Fibroblast of pulmonary artery (primary cell): ENCODE results near the gene CFAP298.
"Not testable (repeated sequence)": the region's sequence is repeated elsewhere in the genome, so short reads cannot be mapped to it uniquely, and the experiment has no call there.

Experiments
- DNase-seq: peaks from one replicate; pipeline ENCODE4 v3.0.0-alpha.2; 2010; ENCODE audit warnings: low read depth
- H3K4me3 ChIP-seq: replicated peaks from 2 replicates; pipeline ENCODE4 v1.5.1; 2011; ENCODE audit warnings: low read depth, mild to moderate bottlenecking, control low read depth, low read length, moderate library complexity
- TF ChIP-seq, protein P1 (sequence below): IDR thresholded peaks from 2 replicates; pipeline ENCODE4 v1.5.1; 2011; ENCODE audit warnings: mild to moderate bottlenecking, control low read depth, low read length, inconsistent platforms; ENCODE audit errors: missing control alignments

The CFAP298 gene, protein sequence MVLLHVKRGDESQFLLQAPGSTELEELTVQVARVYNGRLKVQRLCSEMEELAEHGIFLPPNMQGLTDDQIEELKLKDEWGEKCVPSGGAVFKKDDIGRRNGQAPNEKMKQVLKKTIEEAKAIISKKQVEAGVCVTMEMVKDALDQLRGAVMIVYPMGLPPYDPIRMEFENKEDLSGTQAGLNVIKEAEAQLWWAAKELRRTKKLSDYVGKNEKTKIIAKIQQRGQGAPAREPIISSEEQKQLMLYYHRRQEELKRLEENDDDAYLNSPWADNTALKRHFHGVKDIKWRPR

DNA sequence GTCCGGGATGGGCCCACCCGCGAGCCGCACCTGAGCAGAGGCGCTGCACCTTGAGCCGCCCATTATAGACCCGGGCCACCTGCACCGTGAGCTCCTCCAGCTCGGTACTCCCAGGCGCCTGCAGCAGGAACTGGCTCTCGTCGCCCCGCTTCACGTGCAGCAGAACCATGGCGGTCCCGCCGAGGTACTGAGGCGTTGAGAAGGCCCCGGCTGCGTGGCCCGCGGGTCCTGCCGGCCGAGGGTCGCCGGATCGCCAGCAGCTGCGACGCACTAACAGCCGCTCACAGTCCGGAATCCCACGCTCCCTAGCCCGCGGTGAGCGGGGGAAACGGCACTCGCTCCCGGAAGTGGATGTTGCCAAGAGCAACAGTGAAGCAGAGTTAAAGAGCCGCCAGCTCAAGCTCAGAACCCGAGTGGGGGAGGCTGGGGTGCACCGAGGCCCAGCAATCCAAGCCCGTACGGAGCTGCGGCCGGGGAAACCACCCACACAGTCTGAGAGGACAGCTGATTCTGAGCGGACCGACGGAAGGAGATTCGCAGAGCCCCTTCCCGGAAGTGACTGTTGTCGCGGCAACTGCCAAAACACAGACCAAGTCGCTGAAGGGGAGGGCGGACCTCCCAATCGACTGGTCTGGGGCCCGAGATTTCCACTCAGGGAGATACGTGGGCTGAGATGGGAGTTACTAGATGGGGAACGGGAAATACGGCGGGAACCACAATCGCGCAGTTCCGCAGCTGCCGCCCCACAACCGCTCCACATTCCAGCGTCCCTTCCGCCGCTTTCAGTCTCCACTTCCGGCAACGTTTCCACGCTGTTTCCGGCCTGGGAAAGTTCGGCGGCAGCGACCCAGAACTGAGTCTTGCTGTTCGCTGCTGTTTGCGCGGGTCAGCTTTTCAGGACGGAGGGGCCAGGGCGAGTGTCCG, at the start of gene CFAP298:
Gene CFAP298 (minus strand): TSS at position 303 of the 924 bp plus-strand sequence. CDS start 134 bp downstream, at position 169.
- TF ChIP-seq, protein P1, sequence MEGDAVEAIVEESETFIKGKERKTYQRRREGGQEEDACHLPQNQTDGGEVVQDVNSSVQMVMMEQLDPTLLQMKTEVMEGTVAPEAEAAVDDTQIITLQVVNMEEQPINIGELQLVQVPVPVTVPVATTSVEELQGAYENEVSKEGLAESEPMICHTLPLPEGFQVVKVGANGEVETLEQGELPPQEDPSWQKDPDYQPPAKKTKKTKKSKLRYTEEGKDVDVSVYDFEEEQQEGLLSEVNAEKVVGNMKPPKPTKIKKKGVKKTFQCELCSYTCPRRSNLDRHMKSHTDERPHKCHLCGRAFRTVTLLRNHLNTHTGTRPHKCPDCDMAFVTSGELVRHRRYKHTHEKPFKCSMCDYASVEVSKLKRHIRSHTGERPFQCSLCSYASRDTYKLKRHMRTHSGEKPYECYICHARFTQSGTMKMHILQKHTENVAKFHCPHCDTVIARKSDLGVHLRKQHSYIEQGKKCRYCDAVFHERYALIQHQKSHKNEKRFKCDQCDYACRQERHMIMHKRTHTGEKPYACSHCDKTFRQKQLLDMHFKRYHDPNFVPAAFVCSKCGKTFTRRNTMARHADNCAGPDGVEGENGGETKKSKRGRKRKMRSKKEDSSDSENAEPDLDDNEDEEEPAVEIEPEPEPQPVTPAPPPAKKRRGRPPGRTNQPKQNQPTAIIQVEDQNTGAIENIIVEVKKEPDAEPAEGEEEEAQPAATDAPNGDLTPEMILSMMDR = no peak
- DNase-seq = peak; percentile 97

DNA sequence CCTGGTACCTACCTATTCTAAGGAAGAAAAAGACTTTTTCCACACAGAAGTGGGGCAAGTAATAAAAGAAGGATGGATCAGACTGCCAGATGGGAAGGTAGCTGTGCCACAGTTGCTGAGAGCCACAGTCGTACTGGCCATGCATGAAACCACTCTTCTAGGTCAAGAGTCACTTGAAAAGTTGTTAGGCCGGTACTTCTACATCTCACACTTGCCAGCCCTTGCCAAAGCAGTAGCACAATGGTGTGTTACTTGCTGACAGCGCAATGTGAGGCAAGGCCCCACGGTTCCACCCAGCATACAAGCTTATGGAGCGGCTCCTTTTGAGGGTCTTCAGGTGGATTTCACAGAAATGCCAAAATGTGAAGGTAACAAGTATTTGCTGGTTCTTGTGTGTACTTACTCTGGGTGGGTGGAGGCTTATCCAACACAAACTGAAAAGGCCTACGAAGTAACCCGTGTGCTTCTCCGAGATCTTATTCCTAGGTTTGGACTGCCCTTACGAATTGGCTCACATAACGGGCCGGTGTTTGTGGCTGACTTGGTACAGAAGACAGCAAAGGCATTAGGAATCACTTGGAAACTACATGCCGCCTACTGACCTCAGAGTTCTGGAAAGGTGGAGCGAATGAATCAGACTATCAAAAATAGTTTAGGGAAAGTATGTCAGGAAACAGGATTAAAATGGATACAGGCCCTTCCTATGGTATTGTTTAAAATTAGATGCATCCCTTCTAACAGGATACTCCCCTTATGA, 49.0 kb upstream of the CFAP298 start:
- H3K4me3 ChIP-seq, DNase-seq: not testable (repeated sequence)

More for the DNA sequence above, at the start of gene CFAP298:
- H3K4me3 ChIP-seq = peak within 1 kb of the TSS; percentile 92

DNA sequence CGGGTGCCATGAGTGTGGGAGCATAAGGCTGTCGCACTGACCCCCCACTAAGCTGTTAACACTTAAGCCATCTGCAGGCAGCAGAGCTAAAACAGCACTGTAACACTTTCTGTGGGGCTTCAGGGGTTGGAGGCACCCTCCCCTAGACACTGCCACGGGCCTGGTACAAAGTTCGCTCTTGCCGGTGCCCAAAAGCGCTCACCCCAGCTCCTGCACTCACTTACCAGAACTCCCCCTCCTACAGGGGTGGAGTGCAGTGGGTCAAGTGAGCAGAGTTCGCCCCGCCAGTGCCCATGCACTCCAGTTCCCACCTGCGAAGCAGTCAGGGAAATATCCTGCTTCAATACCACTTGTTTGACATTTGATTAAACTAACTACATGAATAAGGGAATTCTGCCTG, 46.3 kb upstream of the CFAP298 start:
- TF ChIP-seq, protein P1 = no peak

DNA sequence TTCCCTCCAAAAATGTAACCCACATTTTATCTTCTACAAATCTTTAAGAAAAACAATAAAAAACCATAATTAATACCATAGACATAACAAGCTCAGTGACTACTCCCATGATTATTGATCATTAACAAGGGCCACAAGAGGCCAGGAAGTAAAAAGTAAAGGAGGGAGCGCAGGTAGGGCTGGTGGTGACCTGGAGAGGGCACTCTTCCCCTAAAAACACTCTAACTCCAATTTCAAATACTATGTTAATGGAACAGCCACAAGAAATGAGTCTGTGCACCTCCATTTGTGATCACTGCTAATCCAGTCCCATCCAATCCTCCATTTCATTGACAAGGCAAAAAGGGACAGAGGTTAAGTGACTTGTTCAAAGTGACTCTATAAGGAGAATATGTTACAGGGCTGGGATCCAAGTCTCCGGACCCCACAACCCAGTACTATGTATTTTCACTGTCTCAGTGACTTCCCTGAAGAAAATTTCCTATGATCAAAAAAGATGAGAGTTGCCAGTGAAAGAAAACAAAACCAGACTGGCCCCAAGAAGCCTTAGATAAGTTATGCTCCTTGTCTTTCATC, 41.2 kb upstream of the CFAP298 start:
- TF ChIP-seq, protein P1 = peak; percentile 68

More for the DNA sequence above, 46.3 kb upstream of the CFAP298 start:
- DNase-seq = no peak
- no peak overlapping the region for H3K4me3 ChIP-seq

DNA sequence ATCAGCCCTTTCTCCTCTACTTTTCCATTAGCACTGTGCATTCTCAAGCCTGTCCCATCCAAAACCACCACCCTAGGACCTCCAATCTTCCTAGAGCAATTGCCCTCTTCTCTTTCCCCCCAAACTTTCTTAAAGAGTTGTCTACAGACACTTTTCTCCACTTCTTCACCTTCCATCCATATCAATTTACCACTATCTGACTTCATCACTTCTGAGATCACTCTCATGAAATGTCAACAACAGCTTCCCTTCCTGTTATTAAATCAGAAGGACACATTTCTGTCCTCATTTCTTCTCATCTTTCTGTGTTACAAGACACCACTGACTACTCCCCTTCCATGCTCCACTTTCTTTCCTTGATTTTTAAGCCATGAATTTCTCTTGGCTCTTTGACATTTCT, 36.0 kb upstream of the CFAP298 start:
- DNase-seq = no peak
- H3K4me3 ChIP-seq = no peak overlapping the region
- TF ChIP-seq, protein P1 = no peak

More for the DNA sequence above, 41.2 kb upstream of the CFAP298 start:
- DNase-seq = peak; percentile 47
- H3K4me3 ChIP-seq = no peak overlapping the region

DNA sequence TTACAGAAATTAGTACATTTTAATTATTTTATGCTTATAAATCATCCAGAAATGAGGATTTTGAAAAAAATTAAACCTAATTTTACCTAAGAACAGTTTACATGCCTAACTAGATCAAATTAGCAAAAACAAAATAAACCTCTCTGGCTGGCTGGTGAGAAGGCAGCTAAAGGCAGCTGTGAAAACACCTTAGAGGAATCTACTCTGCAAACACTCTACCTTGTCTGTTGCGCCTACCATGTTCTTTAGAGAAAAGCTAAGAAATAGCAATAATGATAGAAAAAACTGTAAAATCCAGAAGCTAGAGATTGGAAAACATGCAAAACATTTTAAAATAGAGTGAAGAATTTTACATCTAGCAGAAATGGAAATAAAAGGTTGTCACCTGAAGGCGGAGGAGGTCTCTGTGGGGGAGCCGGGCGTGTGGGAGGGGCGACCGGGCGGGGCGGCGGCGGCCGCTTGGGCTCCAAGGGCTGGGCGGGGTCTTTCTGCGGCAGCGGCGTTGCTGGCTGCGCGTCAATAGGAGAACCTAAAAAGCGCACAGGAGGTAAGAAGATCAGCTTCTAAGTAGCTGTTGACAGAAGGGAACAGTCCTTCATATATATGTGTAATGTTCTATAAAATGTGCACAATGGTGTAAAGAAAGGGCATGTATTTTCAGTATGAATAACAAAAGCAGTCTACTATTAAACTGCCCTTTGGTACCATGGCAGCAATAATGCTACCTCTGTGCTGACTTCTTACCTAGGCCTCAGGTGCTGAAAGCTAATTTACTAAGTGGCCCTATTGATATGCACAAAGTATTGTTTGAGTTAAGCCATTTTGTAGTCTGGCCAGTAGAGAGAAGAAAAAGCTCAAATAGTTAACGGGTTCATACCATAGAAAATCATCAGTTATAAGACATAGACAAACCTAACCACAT, 33.3 kb upstream of the CFAP298 start:
- no peak for DNase-seq
- TF ChIP-seq, protein P1 = no peak
- no peak overlapping the region for H3K4me3 ChIP-seq
